Subcutaneous adipose tissue (tissue), 4 donors: ENCODE measurements around the gene MATR3. TPM values are rescaled to one million over a fixed set of nuclear protein-coding genes. Genes with fewer than 3 reads are reported as not detected.

Experiments used
- CTCF ChIP-seq: fragments of 450-650 bp; IDR thresholded peaks from one replicate; pipeline ENCODE4 v1.5.1; 2016; ENCODE audit warnings: low read depth, mild to moderate bottlenecking, control low read depth, antibody characterized with exemption, moderate library complexity
- total RNA-seq, 4 donors: library from RNA; depleted of rRNA; stranded (reverse); fragments of >200 nt; gene quantifications; one replicate each; pipeline ENCODE4 v1.1.0, GENCODE V29; 2016

Gene MATR3
- total RNA-seq, 4 donors from 2014 or later = 220 to 244 (median 234) TPM

- no peak for TF ChIP-seq CTCF
These were observed 8.4 kb downstream of the MATR3 start for GRCh38 chr5:139301808-139302499.

- no peak for TF ChIP-seq CTCF
These were observed 11.1 kb downstream of the MATR3 start for GRCh38 chr5:139304391-139305324.

- TF ChIP-seq CTCF = no peak
These were observed 12.7 kb downstream of the MATR3 start for GRCh38 chr5:139306197-139306596.

GRCh38 chr5:139306628-139307379, 13.3 kb downstream of the MATR3 start:
- no peak for TF ChIP-seq CTCF

- TF ChIP-seq CTCF = no peak
These were observed 15.3 kb downstream of the MATR3 start for GRCh38 chr5:139308797-139309196.

- TF ChIP-seq CTCF = no peak
These were observed 18.5 kb downstream of the MATR3 start for GRCh38 chr5:139312075-139312474.
